GM12878 (cell line): Measurements from ENCODE around the gene ASB7. TPM values are rescaled to one million over a fixed set of nuclear protein-coding genes. Genes with fewer than 3 reads are reported as not detected.

ENCODE experiments used
- ATAC-seq: fragments of 200-7000 bp; cut with Tn5 transposase; 3 replicates; pipeline ENCODE4 v1.9.1; 2020; ENCODE audit warnings: mild to moderate bottlenecking, moderate library complexity
- BruUV-seq: library from RNA; stranded (reverse); fragments of 400-500 nt; replicated peaks from 2 replicates; lab custom pipeline; 2021; lab: Mats Ljungman, UMichigan
- CTCF ChIA-PET: fragments of 300-600 bp; sonication (Branson Sonifier 250); formaldehyde crosslinking; extraction: SDS; loops from one replicate; lab custom pipeline; 2021; ENCODE audit warnings: inconsistent platforms; lab: Yijun Ruan, JAX
- POLR2A ChIA-PET: fragments of 350-600 bp; formaldehyde crosslinking; extraction: SDS; loops from one replicate; lab custom pipeline; 2021; ENCODE audit warnings: inconsistent platforms; lab: Charles Lee
- RAD21 ChIA-PET: fragments of 300-600 bp; sonication (Branson Sonifier 250); formaldehyde crosslinking; loops from one replicate; lab custom pipeline; 2023; ENCODE audit warnings: antibody characterized with exemption; ENCODE audit not compliant: unreplicated experiment; lab: Charles Lee
- SMC1A ChIA-PET: fragments of 300-600 bp; sonication (Branson Sonifier 250); formaldehyde crosslinking; loops from one replicate; lab custom pipeline; 2023; ENCODE audit not compliant: unreplicated experiment, uncharacterized antibody; lab: Charles Lee
- DNase-seq: peaks from one replicate; pipeline ENCODE4 v3.0.0-alpha.2; 2011; ENCODE audit warnings: low read depth, low spot score
- FAIRE-seq: peaks from 3 replicates; lab custom pipeline; 2011; peaks lifted over from hg19 to GRCh38; lab: Jason Lieb, UNC
- H2AFZ ChIP-seq: 2 replicates; pipeline ENCODE4 v1.6.0; 2011; ENCODE audit warnings: low read depth, low read length, control low read depth; ENCODE audit not compliant: control insufficient read depth
- H3K27ac ChIP-seq: 2 replicates; pipeline ENCODE4 v1.5.1; 2011; ENCODE audit warnings: control low read depth; ENCODE audit not compliant: control insufficient read depth, insufficient read depth
- H3K27me3 ChIP-seq, 2 experiments: replicated peaks in 1 of 2; 2 replicates each; pipeline versions ENCODE4 v1.6.0 to v1.6.1; 2011; ENCODE audit warnings: low read length in 1 of 2; ENCODE audit not compliant: control insufficient read depth in 2 of 2, insufficient read depth in 2 of 2
- H3K36me3 ChIP-seq, 2 experiments: 2 replicates each; pipeline ENCODE4 v1.5.1; 2011; ENCODE audit warnings: low read length in 1 of 2; ENCODE audit not compliant: control insufficient read depth in 2 of 2, insufficient read depth in 2 of 2
- H3K4me1 ChIP-seq: 2 replicates; pipeline ENCODE4 v1.6.1; 2011; ENCODE audit warnings: mild to moderate bottlenecking, low read length, moderate library complexity, mixed read lengths; ENCODE audit not compliant: control insufficient read depth, insufficient read depth
- H3K4me2 ChIP-seq: 2 replicates; pipeline ENCODE4 v1.6.0; 2011; ENCODE audit warnings: control low read depth; ENCODE audit not compliant: control insufficient read depth, insufficient read depth
- H3K4me3 ChIP-seq: fragments of 200-600 bp; sonication (generic); 2 replicates; pipeline ENCODE4 v1.5.1; 2016
- H3K79me2 ChIP-seq: 2 replicates; pipeline ENCODE4 v1.6.0; 2011; ENCODE audit warnings: low read length; ENCODE audit not compliant: control insufficient read depth, insufficient read depth
- H3K9ac ChIP-seq: 2 replicates; pipeline ENCODE4 v1.8.0; 2011; ENCODE audit warnings: low read length, control low read depth, mixed read lengths; ENCODE audit not compliant: control insufficient read depth, insufficient read depth
- H3K9me3 ChIP-seq: replicated peaks from 3 replicates; pipeline ENCODE4 v1.5.1; 2011; ENCODE audit warnings: mild to moderate bottlenecking, low read length; ENCODE audit not compliant: control insufficient read depth, insufficient read depth
- H4K20me1 ChIP-seq: 2 replicates; pipeline ENCODE4 v1.6.0; 2011; ENCODE audit not compliant: control insufficient read depth, insufficient read depth
- ATF7 ChIP-seq: fragments of 450-650 bp; IDR thresholded peaks from 2 replicates; pipeline ENCODE4 v1.6.1; 2016; ENCODE audit warnings: low read depth, mild to moderate bottlenecking
- FOXK2 ChIP-seq: fragments of 450-650 bp; IDR thresholded peaks from 2 replicates; pipeline ENCODE4 v1.6.1; 2017; ENCODE audit warnings: mild to moderate bottlenecking, moderate library complexity
- FOXM1 ChIP-seq: IDR thresholded peaks from 2 replicates; pipeline ENCODE4 v1.6.1; 2012; ENCODE audit warnings: low read depth, mild to moderate bottlenecking, inconsistent platforms, low read length, moderate library complexity
- MTA3 ChIP-seq: IDR thresholded peaks from 2 replicates; pipeline ENCODE4 v1.6.1; 2012; ENCODE audit warnings: low read length, inconsistent platforms, borderline replicate concordance
- NFXL1 ChIP-seq: fragments of 450-650 bp; IDR thresholded peaks from 2 replicates; pipeline ENCODE4 v1.6.1; 2017; ENCODE audit warnings: antibody characterized with exemption, mild to moderate bottlenecking, borderline replicate concordance
- NKRF ChIP-seq: fragments of 450-650 bp; conservative IDR thresholded peaks from 2 replicates; pipeline ENCODE4 v1.6.1; 2017; ENCODE audit warnings: mild to moderate bottlenecking, moderate library complexity
- SMARCA5 ChIP-seq: fragments of 450-650 bp; IDR thresholded peaks from 2 replicates; pipeline ENCODE4 v1.6.1; 2017; ENCODE audit warnings: mild to moderate bottlenecking
- SREBF2 ChIP-seq: IDR thresholded peaks from 2 replicates; pipeline ENCODE4 v1.6.1; 2012; ENCODE audit warnings: mild to moderate bottlenecking, low read length
- ZNF687 ChIP-seq: fragments of 450-650 bp; IDR thresholded peaks from 2 replicates; pipeline ENCODE4 v1.6.1; 2017; ENCODE audit warnings: mild to moderate bottlenecking, moderate library complexity
- WGBS: methylation state at CpG from one replicate; pipeline ENCODE4 v1.1.6; 2016; ENCODE audit warnings: low lambda C conversion rate; ENCODE audit not compliant: insufficient replicate concordance, insufficient coverage; ENCODE audit errors: missing lambda C conversion rate; 5-methylcytosine and 5-hydroxymethylcytosine counted together
- in situ Hi-C: fragments of 300-500 bp; cut with MboI; formaldehyde crosslinking; loops from 9 replicates; pipeline ENCODE4 v1.14.3; 2018; ENCODE audit warnings: mixed read lengths
- intact Hi-C: fragments of 100-400 bp; cut with micrococcal nuclease; formaldehyde crosslinking; loops from one replicate; pipeline ENCODE4 v1.14.2; 2022; ENCODE audit not compliant: unreplicated experiment
- polyA plus RNA-seq, 11 experiments: library from polyadenylated mRNA; depleted of rRNA in 4 of 11; unstranded in 6 of 11; stranded (reverse) in 5 of 11; fragments of >200 nt; fragmentation: Nextera tagmentation in 4 of 11; fragmentation: Illumina TruSeq in 1 of 11; extraction: Ambion mirVana in 4 of 11; extraction: Trizol in 1 of 11; gene quantifications; 1 replicate in 1 of 11; 2 replicates in 10 of 11; pipeline versions ENCODE4 v1.2.1 to v1.2.3, GENCODE V29; 2011 to 2016; ENCODE audit warnings: inconsistent platforms in 2 of 11, missing spikeins in 2 of 11, low read depth in 1 of 11
- total RNA-seq, 4 experiments: library from RNA; depleted of rRNA in 3 of 4; stranded (reverse); fragments of >200 nt in 3 of 4; fragmentation: Illumina TruSeq in 1 of 4; extraction: Trizol in 1 of 4; gene quantifications; 2 replicates each; pipeline versions ENCODE4 v1.2.1 to v1.2.3, GENCODE V29; 2013 to 2021
- TF ChIP-seq, protein P1 (sequence below): fragments of 450-650 bp; IDR thresholded peaks from 2 replicates; pipeline ENCODE4 v1.6.1; 2016; ENCODE audit warnings: mild to moderate bottlenecking, moderate library complexity, borderline replicate concordance
- TF ChIP-seq, protein P2 (sequence below): IDR thresholded peaks from 2 replicates; pipeline ENCODE4 v1.6.1; 2012; ENCODE audit warnings: low read length, inconsistent platforms

Gene ASB7
- total and polyA plus RNA-seq, 10 of the 15 experiments (the other 5 are each of a cell fraction or from before 2014, with no cell fraction given), result 2.7 to 13.9 (median 8.6) TPM

DNA sequence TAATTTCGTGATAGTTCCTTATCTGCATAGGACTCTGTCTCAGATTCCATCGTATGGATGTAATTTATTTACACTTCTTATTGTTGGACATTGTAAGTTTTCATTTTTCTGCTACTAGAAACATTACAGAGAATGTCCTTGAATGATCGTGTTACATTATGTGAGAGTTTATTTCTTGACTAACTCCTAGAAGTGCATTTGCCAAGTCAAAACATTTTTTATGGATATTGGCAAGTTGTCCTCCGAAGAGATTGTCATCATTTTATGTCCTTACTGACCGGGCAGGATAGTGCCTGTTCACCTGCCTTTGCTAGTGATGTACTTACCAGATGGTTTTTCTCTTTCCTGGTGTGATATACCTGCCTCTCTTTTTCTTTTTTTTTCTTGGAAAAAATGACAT lies 13.4 kb downstream of the ASB7 start (continued):
- TF ChIP-seq SREBF2, result no peak
- no peak for TF ChIP-seq FOXM1
- no peak for TF ChIP-seq NFXL1
- TF ChIP-seq SMARCA5, result no peak
- TF ChIP-seq FOXK2, result no peak
- TF ChIP-seq, all 136 proteins: peak for 0

- in situ Hi-C loops, result loop anchor here (10.0 to 25.0 kb wide), 2 partner anchors 648 to 1354 kb away; partner anchors contain the start of gene LRRC28
- BruUV-seq, result no TSS peak
Observed at GRCh38 chr15:100616700-100617099, 14.3 kb downstream of the ASB7 start.

More at GRCh38 chr15:100616700-100617099, 14.3 kb downstream of the ASB7 start:
- POLR2A ChIA-PET, result no interaction called here
- 98% methylated on average over 2 of the region's 2 CpGs for WGBS
- TF ChIP-seq SMARCA5, result no peak
- TF ChIP-seq ATF7, result no peak
- no peak for TF ChIP-seq NKRF
- no peak for TF ChIP-seq ZNF687
- TF ChIP-seq MTA3, result no peak
- TF ChIP-seq, protein P1, sequence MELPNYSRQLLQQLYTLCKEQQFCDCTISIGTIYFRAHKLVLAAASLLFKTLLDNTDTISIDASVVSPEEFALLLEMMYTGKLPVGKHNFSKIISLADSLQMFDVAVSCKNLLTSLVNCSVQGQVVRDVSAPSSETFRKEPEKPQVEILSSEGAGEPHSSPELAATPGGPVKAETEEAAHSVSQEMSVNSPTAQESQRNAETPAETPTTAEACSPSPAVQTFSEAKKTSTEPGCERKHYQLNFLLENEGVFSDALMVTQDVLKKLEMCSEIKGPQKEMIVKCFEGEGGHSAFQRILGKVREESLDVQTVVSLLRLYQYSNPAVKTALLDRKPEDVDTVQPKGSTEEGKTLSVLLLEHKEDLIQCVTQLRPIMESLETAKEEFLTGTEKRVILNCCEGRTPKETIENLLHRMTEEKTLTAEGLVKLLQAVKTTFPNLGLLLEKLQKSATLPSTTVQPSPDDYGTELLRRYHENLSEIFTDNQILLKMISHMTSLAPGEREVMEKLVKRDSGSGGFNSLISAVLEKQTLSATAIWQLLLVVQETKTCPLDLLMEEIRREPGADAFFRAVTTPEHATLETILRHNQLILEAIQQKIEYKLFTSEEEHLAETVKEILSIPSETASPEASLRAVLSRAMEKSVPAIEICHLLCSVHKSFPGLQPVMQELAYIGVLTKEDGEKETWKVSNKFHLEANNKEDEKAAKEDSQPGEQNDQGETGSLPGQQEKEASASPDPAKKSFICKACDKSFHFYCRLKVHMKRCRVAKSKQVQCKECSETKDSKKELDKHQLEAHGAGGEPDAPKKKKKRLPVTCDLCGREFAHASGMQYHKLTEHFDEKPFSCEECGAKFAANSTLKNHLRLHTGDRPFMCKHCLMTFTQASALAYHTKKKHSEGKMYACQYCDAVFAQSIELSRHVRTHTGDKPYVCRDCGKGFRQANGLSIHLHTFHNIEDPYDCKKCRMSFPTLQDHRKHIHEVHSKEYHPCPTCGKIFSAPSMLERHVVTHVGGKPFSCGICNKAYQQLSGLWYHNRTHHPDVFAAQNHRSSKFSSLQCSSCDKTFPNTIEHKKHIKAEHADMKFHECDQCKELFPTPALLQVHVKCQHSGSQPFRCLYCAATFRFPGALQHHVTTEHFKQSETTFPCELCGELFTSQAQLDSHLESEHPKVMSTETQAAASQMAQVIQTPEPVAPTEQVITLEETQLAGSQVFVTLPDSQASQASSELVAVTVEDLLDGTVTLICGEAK, result no peak
- TF ChIP-seq, protein P2, sequence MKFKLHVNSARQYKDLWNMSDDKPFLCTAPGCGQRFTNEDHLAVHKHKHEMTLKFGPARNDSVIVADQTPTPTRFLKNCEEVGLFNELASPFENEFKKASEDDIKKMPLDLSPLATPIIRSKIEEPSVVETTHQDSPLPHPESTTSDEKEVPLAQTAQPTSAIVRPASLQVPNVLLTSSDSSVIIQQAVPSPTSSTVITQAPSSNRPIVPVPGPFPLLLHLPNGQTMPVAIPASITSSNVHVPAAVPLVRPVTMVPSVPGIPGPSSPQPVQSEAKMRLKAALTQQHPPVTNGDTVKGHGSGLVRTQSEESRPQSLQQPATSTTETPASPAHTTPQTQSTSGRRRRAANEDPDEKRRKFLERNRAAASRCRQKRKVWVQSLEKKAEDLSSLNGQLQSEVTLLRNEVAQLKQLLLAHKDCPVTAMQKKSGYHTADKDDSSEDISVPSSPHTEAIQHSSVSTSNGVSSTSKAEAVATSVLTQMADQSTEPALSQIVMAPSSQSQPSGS, result no peak
- no peak for ATAC-seq
- DNase-seq, result no peak
- RAD21 ChIA-PET, result no interaction called here
- no peaks in the 10 kb centered on the region for H3K9me3 ChIP-seq
- H3K4me3 ChIP-seq, result no peak overlapping the region
- no peak for FAIRE-seq
- no peaks in the 10 kb centered on the region for H4K20me1 ChIP-seq
- intact Hi-C loops, result no loop called here
- H3K9ac ChIP-seq, result no peak overlapping the region
- H3K36me3 ChIP-seq, result peaks cover 3 to 41% of the 10 kb centered on the region in 2 experiments; a peak in 3 of 4 replicates
- no peak overlapping the region for H2AFZ ChIP-seq
- no peaks in the 10 kb centered on the region for H3K27me3 ChIP-seq
- H3K4me2 ChIP-seq, result no peak overlapping the region
- no peak overlapping the region for H3K27ac ChIP-seq
- H3K79me2 ChIP-seq, result no peaks in the 10 kb centered on the region; the same call in 1 of the 2 replicates
- H3K4me1 ChIP-seq, result no peaks in the 10 kb centered on the region
- CTCF ChIA-PET, result no interaction called here
- SMC1A ChIA-PET, result interaction anchor here (1.2 kb wide), 1 partner anchor 10 kb away, joined by 5 read pairs; no protein-coding TSS in a partner anchor
